Keratinocyte (primary cell): Measurements from ENCODE around the gene RGS9. TPM values are rescaled to one million over a fixed set of nuclear protein-coding genes. Genes with fewer than 3 reads are reported as not detected.

ENCODE experiments used
- DNase-seq: peaks from one replicate; pipeline ENCODE4 v3.0.0-alpha.2; 2011; ENCODE audit warnings: low read depth, missing footprints, low spot score
- FAIRE-seq: peaks from 2 replicates; lab custom pipeline; 2011; peaks lifted over from hg19 to GRCh38; lab: Jason Lieb, UNC
- H2AFZ ChIP-seq: 2 replicates; pipeline ENCODE4 v1.6.0; 2012; ENCODE audit warnings: low read length, control low read depth, inconsistent platforms; ENCODE audit not compliant: control insufficient read depth
- H3K27ac ChIP-seq: 2 replicates; pipeline ENCODE4 v1.5.1; 2011; ENCODE audit warnings: low read length; ENCODE audit not compliant: control insufficient read depth, insufficient read depth
- H3K27me3 ChIP-seq: 3 replicates; pipeline ENCODE4 v1.6.0; 2011; ENCODE audit warnings: low read length; ENCODE audit not compliant: control insufficient read depth, insufficient read depth; ENCODE audit errors: extremely low read depth
- H3K36me3 ChIP-seq, 2 experiments: 2 replicates in 1 of 2; 3 replicates in 1 of 2; pipeline ENCODE4 v1.5.1; 2011; ENCODE audit warnings: low read length in 2 of 2, mild to moderate bottlenecking in 1 of 2; ENCODE audit not compliant: control insufficient read depth in 2 of 2, insufficient read depth in 2 of 2; ENCODE audit errors: extremely low read depth in 1 of 2
- H3K4me1 ChIP-seq: 3 replicates; pipeline ENCODE4 v1.5.1; 2011; ENCODE audit warnings: low read length; ENCODE audit not compliant: control insufficient read depth, insufficient read depth; ENCODE audit errors: extremely low read depth
- H3K4me2 ChIP-seq: 3 replicates; pipeline ENCODE4 v1.6.0; 2011; ENCODE audit warnings: low read depth, low read length; ENCODE audit not compliant: control insufficient read depth, insufficient read depth; ENCODE audit errors: extremely low read depth
- H3K4me3 ChIP-seq, 3 experiments: fragments of 200-600 bp in 1 of 3; sonication (generic) in 1 of 3; 2 replicates in 2 of 3; 3 replicates in 1 of 3; pipeline ENCODE4 v1.5.1; 2011 to 2016; ENCODE audit warnings: low read length in 3 of 3, mild to moderate bottlenecking in 3 of 3, control low read depth in 2 of 3, inconsistent platforms in 1 of 3, low read depth in 1 of 3, mixed read lengths in 1 of 3, mixed run types in 1 of 3, moderate library complexity in 1 of 3; ENCODE audit not compliant: control insufficient read depth in 2 of 3, insufficient read depth in 2 of 3; ENCODE audit errors: extremely low read depth in 1 of 3
- H3K79me2 ChIP-seq: 2 replicates; pipeline ENCODE4 v1.6.0; 2012; ENCODE audit warnings: low read length; ENCODE audit not compliant: control insufficient read depth, insufficient read depth
- H3K9ac ChIP-seq: 3 replicates; pipeline ENCODE4 v1.6.0; 2011; ENCODE audit warnings: low read length; ENCODE audit not compliant: control insufficient read depth, insufficient read depth; ENCODE audit errors: extremely low read depth
- H3K9me1 ChIP-seq: 3 replicates; pipeline ENCODE4 v1.6.0; 2011; ENCODE audit warnings: low read length; ENCODE audit not compliant: control insufficient read depth, insufficient read depth; ENCODE audit errors: extremely low read depth
- H3K9me3 ChIP-seq: 2 replicates; pipeline ENCODE4 v1.5.1; 2012; ENCODE audit warnings: low read depth, low read length; ENCODE audit not compliant: control insufficient read depth
- H4K20me1 ChIP-seq: 3 replicates; pipeline ENCODE4 v1.6.0; 2011; ENCODE audit warnings: low read length; ENCODE audit not compliant: control insufficient read depth, insufficient read depth; ENCODE audit errors: extremely low read depth
- CTCF ChIP-seq, 3 experiments: IDR thresholded peaks in 1 of 3; conservative IDR thresholded peaks in 1 of 3; optimal IDR thresholded peaks in 1 of 3; 2 replicates in 2 of 3; 3 replicates in 1 of 3; pipeline versions ENCODE3 to v1.5.1; 2011; ENCODE audit warnings: low read length in 3 of 3, mild to moderate bottlenecking in 3 of 3, moderate library complexity in 2 of 3, control low read depth in 1 of 3, inconsistent platforms in 1 of 3; ENCODE audit not compliant: insufficient read depth in 2 of 3; ENCODE audit errors: extremely low read depth in 1 of 3
- EZH2 ChIP-seq: IDR thresholded peaks from one replicate; pipeline ENCODE4 v1.6.1; 2012; ENCODE audit warnings: inconsistent platforms, mild to moderate bottlenecking, low read length, moderate library complexity
- dilution Hi-C: fragments of 300-500 bp; cut with MboI; formaldehyde crosslinking; loops from one replicate; pipeline ENCODE4 v1.7.0; 2020; ENCODE audit warnings: low sequenced_read_pairs; ENCODE audit not compliant: extremely low pct_ligation_motif_present
- polyA plus RNA-seq, 5 experiments: library from polyadenylated mRNA; depleted of rRNA in 3 of 5; stranded (reverse) in 3 of 5; stranded (forward) in 1 of 5; unstranded in 1 of 5; fragments of >200 nt; gene quantifications; 1 replicate in 1 of 5; 2 replicates in 3 of 5; 3 replicates in 1 of 5; pipeline versions ENCODE4 v1.2.1 to v1.2.3, GENCODE V29; 2011 to 2012; ENCODE audit warnings: missing spikeins in 2 of 5, low read depth in 1 of 5, low replicate concordance in 1 of 5

Gene RGS9
- polyA plus RNA-seq, 1 donor (not counting 4 experiments of a cell fraction or from before 2014, with no cell fraction given) = 4.8 TPM

- dilution Hi-C loops = no loop called here
- Histone ChIP-seq H3K9me3 (no peaks in the 10 kb centered on the region), H3K9me1 (no peaks in the 10 kb centered on the region), H3K4me1 (peaks cover 7% of the 10 kb centered on the region), H3K4me3 (no peak overlapping the region), H3K27me3 (peaks cover 4% of the 10 kb centered on the region), H2AFZ (no peak overlapping the region), H4K20me1 (no peaks in the 10 kb centered on the region), H3K79me2 (no peaks in the 10 kb centered on the region), H3K9ac (no peak overlapping the region), H3K36me3 (no peaks in the 10 kb centered on the region), H3K27ac (no peak overlapping the region), H3K4me2 (no peak overlapping the region)
- FAIRE-seq = no peak
- DNase-seq = no peak
- no peak for TF ChIP-seq EZH2
- TF ChIP-seq CTCF (optimal IDR thresholded peaks at IDR 0.05 in 1 of 3, IDR thresholded peaks at IDR 0.05 in 1 of 3, conservative IDR thresholded peaks at IDR 0.05 in 1 of 3; ENCODE audit: extremely low read depth in 1 of 3, insufficient read depth in 2 of 3, low read length in 3 of 3) = no peak
Observed at GRCh38 chr17:65167566-65167965, 30.4 kb downstream of the RGS9 start.

GRCh38 chr17:65169691-65170090, 32.5 kb downstream of the RGS9 start:
- TF ChIP-seq EZH2 (no peak), CTCF (optimal IDR thresholded peaks at IDR 0.05 in 1 of 3, IDR thresholded peaks at IDR 0.05 in 1 of 3, conservative IDR thresholded peaks at IDR 0.05 in 1 of 3; ENCODE audit: extremely low read depth in 1 of 3, insufficient read depth in 2 of 3, low read length in 3 of 3) (no peak)
- H3K9me3 ChIP-seq = no peaks in the 10 kb centered on the region
- no peak overlapping the region for H3K4me3 ChIP-seq
- no peaks in the 10 kb centered on the region for H3K4me1 ChIP-seq
- no peak overlapping the region for H3K9ac ChIP-seq
- DNase-seq = no peak
- no peak overlapping the region for H3K4me2 ChIP-seq
- FAIRE-seq = no peak
- H2AFZ ChIP-seq = no peak overlapping the region
- H3K9me1 ChIP-seq = no peaks in the 10 kb centered on the region
- H4K20me1 ChIP-seq = no peaks in the 10 kb centered on the region
- no peak overlapping the region for H3K27ac ChIP-seq
- dilution Hi-C loops = no loop called here
- H3K27me3 ChIP-seq = peaks cover 4% of the 10 kb centered on the region
- H3K36me3 ChIP-seq = no peaks in the 10 kb centered on the region
- no peaks in the 10 kb centered on the region for H3K79me2 ChIP-seq
